Endothelial cell of hepatic sinusoid (primary cell): ENCODE data around the gene EFCAB12.
"Not testable (repeated sequence)": the region's sequence is repeated elsewhere in the genome, so short reads cannot be mapped to it uniquely, and the experiment has no call there.

Experiments used
- in situ Hi-C: cut with HindIII; loops from 2 replicates; pipeline ENCODE4 v1.10.0; 2017; ENCODE audit warnings: low sequenced_read_pairs

Gene EFCAB12

DNA sequence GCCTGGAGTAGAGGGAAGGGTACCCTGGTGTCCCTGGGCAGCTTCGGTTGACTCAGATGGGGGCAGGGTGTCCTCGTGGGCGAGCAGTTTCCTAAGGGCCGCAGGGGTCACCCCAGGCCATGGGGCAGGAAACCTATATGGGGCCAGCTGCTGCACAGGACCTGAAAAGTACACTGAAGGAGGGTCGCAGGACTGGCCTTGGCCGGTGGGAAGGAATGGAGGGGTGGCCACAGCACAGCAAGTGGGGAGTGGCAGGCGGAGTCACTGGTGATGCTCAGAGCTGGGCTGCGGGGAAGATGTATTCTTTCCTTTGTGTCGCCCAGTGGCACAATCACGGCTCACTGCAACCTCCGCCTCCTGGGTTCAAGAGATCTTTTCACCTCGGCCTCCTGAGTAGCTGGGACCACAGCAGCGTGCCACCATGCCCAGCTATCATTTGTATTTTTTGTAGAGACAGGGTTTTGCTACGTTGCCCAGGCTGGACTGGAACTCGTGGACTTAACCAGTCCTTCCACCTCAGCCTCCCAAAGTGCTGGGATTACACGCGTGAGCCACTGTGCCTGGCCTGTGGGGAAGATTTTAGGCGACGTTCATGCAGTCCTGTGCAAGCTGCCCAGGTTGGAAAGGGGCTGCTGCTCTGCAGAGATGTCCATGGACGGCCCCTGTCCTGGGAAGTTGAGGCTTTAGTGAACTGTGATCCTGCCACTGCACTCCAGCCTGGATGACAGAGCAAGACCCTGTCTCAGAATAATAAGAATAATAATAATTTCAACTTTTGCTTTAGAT, 57.2 kb downstream of the EFCAB12 start:
- in situ Hi-C loops, result no loop called here

DNA sequence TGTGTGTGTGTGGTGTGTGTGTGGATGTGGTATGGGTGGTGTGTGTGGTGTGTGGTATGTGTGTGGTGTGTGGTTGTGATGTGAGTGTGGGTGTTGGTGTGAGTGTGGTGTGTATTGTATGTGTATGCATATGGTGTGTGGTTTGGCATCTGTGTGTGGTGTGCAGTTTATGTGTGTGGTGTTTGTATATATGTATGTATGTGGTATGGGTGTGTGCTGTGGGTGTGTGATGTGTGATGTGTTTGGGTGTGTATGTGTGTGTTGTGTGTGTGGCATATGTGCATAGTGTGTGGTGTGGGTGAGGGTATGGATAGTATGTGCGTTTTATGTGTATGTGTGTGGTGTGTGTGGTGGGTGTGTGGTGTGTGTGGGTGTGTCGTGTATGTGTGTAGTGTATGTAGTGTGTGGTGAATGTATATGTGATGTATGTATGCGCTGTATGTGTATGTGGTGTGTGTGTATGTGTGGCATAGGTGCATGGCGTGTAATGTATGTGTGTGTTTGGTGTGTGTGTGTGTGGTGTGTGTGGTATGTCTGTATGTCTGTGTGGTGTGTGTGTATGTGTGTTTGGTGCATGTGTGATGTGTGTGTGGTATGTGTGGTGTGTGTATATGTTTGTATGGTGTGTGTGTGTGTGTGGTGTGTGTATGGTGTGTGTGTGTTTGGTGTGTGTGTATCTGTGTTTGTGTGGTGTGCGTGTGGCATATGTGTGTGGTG, 58.0 kb downstream of the EFCAB12 start:
- in situ Hi-C loops, result no loop called here

DNA sequence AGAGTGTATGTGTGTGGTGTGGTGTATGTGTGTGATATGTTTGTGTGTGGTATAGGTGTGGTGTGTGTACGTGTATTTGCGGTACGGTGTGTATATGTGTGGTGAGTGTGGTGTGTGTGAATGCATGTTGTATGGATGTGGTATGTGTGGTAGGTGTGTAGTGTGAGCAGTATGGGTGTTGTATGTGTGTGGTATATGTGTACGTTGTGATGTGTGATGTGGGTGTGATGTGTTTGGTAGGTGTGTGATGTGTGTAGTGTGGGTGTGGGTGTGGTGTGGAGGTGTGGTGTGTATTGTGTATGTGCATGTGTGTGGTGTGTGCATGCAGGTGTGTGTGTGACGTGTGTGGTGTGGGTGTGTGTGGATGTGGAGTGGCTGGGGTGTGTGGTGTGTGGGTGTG, 58.7 kb downstream of the EFCAB12 start:
- in situ Hi-C loops, result no loop called here

DNA sequence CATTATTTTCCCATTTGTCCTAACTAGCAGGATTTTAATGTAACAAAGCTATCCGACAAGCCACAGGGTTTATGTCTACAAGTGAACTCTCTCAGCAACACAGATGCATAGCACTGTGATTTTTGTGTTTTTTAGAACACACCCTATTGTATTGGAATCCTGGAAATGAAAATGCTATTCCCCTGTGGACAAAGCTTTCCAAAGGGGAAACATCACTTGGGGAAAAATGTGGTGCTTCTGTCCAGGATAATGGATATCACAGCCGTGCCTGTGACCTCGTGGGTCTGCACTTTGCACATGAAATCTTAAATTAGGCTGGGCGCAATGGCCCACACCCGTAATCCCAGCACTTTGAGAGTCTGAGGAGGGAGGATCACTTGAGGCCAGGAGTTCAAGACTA, 60.6 kb downstream of the EFCAB12 start:
- in situ Hi-C loops, result no loop called here

DNA sequence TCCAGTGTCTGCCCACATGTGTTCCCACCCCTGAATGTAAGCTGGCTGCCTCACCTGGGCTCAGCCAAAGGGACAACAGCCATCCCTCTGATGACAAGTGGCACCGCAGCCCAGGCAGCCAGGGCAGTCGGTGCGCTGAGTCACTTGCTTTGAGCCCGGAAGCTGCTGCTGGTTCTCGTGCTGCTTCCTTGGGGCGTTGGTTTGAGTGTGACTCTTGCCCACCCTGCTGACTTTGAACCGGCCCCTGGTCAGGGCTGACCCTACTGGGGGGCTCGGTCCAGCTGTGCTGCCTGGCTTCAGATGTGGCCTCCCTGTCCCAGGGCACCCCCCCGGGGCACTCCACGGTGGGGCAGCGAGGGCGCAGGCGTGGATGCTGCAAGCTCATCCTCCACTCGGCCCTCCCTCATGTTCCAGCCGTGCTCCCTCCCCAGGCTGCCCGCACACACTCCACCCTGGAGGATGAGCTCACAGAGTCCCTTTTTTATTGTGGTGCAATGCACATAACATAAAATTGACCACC, 62.1 kb downstream of the EFCAB12 start:
- in situ Hi-C loops, result no loop called here

DNA sequence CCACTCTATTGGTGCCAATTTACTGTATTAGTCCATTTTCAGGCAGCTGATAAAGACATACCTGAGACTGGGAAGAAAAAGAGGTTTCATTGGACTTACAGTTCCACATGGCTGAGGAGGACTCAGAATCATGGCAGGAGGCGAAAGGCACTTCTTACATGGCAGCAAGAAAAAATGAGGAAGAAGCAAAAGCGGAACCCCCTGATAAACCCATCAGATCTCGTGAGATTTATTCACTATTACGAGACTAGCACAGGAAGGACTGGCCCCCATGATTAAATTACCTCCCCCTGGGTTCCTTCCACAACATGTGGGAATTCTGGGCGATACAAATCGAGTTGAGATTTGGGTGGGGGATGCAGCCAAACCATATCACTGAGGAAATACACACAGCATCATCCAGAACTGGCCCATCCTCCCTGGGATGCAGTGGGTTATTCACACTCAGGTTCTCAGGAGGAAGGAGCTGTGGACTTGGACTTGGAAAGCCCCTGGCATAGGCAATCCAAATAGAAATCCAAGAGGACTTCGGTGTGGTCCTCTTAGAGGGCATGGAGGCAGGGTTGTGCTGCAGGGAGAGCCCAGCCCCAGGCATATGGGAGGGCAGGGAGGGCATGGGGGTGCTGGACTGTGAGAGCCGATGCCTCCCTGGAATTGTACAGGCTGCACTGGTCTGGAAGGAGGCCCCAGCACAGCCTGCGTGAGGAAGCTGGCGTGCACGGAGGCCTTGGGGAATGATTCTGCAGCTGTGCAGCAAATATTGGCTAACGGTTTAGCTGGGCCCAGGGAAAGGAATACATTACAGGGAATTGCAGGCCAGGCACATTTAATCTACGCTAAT, 62.9 kb downstream of the EFCAB12 start:
- in situ Hi-C loops, result no loop called here

DNA sequence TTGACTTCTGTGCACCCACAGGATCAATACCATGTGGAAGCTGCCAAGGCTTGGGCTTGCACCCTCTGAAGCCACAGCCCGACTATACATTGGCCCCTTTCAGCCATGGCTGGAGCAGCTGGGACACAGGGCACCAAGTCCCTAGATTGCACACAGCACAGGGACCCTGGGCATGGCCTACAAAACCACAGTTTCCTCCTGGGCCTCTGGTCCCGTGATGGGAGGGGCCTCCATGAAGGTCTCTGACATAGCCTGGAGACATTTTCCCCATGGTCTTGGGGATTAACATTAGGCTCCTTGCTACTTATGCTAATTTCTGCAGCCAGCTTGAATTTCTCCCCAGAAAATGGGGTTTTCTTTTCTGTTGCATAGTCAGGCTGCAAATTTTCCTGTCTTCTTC, 63.6 kb downstream of the EFCAB12 start:
- in situ Hi-C loops, result not testable (repeated sequence)

DNA sequence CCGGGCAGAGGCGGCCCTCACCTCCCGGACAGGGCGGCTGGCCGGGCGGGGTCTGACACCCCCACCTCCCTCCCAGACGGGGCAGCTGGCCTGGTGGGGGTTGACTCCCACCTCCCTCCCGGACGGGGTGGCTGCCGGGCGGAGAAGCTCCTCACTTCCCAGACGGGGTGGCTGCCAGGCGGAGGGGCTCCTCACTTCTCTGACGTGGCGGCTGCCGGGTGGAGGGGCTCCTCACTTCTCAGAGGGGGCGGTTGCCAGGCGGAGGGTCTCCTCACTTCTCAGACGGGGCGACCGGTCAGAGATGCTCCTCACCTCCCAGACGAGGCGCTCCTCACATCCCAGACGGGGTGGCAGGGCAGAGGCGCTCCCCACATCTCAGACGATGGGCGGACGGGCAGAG, 65.1 kb downstream of the EFCAB12 start:
- in situ Hi-C loops, result not testable (repeated sequence)

DNA sequence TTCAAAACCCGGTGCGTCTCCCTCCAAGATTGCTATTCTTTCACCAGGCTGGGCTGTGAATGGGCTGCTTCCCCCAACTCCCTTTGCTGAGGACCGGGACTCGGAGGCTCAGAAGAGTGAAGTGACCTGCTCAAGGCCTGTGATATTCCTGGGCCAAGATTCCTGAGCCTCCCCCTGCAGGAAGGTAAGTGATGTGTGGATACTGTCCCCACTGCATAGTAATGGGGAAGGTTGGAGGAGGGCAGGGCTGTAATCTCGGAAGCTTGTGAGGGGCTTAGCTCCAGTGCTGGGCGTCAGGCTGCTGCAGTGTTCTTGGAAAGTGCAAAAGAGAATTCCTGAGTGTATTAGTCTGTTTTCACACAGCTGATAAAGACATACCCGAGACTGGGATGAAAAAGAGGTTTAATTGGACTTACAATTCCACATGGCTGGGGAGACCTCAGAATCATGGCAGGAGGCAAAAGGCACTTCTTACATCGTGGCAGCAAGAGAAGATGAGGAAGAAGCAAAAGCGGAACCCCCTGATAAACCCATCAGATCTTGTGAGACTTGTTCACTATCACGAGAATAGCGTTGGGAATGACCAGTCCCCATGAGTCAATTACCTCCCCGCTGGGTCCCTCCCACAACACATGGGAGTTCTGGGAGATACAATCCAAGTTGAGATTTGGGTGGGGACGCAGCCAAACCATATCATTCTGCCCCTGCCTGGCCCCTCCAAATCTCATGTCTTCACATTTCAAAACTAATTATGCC, 67.6 kb downstream of the EFCAB12 start:
- in situ Hi-C loops, result no loop called here

DNA sequence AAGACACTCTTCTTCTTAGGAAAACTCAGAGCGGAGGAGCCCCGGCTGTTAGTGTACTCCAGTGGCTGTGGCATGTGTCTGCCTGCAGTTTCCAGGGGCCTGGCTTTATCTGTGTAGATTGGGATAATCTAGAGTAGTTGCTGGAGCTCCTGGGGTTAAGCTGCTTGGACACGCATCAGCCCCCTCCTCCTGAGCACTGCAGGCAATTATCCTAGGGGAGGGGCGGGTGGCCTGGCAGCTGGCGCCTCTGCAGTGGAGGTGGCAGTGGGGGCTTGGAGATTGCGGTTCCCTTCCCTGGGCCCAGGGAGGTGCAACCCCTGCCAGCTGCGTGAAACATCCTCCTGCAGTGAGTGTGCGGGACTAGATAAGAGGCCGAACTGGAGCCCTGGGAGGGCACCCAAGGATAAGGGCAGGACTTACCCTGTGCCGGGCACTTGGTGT, 68.2 kb downstream of the EFCAB12 start:
- in situ Hi-C loops, result no loop called here

DNA sequence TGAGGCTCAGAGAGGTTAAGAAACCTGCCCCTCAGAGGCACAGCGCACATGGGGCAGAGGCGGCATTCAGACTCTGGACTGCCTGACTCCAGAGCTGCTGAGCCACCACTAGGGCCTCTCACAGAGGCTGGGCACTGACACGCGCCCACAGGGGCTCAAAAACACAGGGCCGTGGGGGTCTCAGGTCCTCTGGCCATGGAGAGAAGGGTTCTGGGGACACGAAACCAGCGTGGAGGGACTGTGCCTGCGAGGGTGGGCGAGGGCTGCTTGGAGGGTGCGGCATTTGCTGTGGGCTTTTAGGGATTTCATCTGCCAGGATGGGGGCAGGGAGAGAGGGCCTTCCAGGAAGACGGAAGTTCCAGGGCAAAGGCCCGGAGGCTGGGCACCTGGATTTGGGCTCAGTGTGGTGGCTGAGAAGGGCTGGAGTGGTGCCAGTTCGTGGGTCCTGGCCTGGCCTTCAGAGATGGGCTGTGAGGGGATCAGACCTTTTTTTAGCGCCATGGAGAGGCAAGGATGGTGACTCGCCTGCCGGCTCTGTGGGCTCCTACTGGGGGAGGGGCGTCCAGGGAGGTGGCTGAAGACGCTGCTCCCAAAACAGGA, 69.6 kb downstream of the EFCAB12 start:
- in situ Hi-C loops, result no loop called here

DNA sequence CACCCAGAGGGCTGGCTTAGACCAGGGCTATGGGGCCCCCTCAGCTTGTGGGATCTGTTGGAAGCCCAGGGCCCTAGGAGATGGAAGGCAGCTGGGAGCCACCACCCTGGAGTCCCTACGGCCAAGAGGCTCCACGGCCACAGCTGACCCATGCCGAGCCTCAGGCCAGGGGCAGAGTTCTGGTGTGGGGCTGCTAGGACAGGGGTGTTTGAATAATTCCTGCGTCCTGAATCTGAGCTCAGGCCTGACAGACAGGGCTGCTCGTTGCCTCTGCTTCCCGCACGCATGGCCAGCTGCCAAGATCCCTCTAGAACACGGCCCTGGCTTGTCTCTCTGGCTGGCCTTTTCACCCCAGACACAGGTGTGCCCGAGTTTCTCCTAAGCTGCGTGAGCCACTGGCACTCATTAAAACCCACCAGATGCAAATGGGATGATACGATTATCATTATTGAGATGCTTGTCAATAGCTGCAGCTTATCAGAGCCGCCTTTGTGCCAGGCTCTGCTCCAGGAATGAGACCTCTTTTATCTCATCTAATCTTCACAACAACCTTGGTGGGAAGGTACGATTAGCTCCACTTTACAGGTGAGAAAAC, 70.2 kb downstream of the EFCAB12 start:
- in situ Hi-C loops, result no loop called here

DNA sequence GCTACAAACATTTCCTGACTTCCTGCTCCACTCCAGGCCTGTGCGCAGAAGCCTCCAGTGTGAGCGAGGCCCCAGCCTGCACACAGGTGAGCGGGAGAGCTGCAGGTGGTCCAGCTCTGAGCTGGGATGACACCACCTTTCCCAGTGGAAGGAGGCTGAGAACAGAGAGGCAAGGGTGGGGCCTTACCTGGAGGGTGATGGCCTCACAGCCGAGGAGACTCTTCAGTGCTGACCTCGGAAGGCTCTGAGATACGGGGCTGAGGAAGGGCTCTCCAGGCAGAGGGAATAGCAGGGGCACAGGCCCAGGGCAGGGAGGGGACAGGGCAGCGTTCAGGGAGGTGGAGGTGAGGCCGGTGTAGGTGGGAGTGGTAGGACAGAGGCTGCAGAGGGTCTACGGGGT, 70.8 kb downstream of the EFCAB12 start:
- in situ Hi-C loops, result no loop called here

DNA sequence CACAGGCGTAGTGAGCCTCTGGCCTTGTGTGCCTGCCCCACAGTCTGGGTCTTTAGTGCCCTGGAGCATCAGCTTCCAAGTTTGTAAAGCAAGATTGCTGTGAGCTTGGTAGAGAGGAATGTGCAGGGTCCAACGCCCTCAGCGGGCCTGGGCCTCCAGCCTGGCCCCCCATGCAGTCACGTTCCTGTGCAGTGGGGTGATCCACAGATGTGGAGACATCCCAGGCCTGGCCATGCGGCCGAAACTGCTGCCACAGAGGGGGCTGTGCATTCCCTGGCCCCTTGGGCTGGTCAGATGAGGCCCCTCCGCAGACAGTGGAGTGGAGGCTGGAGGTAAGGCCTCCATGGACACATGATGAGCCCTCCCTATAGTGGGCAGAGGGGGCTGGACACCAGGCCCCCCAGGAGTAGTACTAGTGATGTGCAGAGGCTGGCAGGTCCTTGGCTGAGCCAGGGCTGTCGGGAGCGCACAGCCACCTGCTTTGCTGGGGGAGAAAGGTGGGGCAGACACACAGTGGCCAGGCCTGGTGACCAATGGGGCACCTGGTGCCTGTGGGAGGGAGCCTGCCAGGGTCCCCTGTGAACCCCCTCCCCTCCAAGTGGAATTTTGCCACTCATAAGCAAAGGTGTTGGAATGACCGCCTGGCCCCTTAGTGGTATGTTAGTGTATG, 71.5 kb downstream of the EFCAB12 start:
- in situ Hi-C loops, result no loop called here

DNA sequence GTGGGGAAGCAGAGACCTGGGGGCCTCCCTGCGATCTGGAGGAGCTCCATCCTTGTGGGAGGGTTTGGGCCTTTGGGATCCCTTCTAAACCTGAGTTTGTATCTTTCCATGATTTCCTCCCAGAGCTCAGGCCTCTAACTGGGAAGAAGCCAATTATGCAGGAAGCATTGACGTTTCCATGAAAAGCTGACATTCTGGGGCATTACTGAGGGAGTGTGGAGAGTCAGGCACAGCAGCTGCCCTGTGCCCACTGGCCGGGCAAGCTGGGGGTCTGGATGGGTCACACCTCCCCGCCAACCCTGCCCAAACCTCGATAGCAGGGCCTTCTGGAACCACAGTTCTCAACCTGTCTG, 74.9 kb downstream of the EFCAB12 start:
- in situ Hi-C loops, result no loop called here

DNA sequence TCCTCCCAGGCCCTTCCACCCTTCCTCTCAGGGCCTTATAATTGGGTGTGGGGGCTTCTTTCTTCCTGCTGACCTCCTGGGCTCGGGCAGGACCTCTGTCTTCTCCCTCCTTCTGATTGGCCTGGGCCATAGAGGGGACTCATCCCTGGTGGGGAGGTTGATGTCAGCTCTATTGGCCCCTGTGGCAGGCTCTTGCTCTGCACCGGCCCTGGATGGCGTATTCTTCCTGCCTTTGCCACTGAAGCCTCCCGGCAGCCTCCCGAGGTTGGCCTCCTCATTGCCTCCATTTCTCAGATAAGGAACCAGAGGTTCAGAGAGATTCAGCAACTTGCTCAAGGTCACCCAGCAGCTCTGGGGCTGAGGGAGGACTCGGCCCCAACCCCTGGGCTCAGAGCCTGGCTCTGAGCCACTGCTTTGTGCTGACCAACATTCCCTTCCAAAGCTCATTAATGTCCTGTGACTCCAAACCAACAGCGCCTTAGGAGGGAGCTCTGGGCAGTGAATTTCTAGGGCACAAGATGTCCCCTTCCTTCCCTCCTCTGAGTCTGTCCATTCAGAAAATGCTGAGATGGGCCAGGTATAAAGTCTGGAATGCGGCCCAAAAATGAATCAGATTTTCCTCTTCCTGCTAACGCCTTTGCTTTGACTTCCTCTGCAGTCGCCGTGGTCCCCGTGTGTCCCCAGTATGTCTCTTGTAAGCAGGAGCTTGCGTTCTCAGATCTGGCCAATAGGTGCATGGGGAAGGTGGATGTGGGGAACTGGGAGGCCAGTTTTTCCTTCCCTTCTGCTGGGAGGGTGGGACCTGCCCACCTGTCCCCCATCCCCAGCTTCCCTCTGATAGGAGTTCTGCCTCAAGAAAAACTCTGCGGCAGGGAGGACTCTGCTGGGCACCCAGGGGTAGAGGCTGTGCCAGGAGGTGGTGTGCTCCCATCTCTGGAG, 75.5 kb downstream of the EFCAB12 start:
- in situ Hi-C loops, result no loop called here

DNA sequence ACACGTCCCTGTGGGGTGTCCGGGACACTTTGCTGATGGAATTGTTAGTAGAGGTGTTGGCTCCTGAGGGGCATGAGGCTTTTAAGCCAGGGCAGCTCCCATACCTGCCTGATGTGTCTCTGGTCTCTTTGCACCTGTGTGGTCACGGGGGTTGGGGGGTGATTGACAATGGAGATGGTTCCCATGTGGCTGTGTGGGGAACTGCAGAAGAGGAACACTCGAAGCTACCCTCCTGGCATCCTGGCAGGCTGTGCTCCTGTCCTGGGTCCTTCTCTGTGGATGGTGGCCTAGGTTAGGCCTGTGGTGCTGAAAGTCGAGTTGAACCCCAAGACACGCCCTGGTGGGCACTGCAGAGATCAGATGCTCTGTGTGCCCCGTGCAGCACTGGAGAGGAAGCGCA, 76.4 kb downstream of the EFCAB12 start:
- in situ Hi-C loops, result no loop called here
